Measurements from ENCODE around the gene ATP8B4.
"Not testable (repeated sequence)": the region's sequence is repeated elsewhere in the genome, so short reads cannot be mapped to it uniquely, and the experiment has no call there.

Gene ATP8B4

GRCh38 chr15:49977306-49977705 is 141.7 kb downstream of the ATP8B4 start:
- no peak for DNase-seq (ENCODE audit: extremely low read depth in 1 of 2, low read depth in 1 of 2)

- no peak for DNase-seq (ENCODE audit: extremely low read depth in 1 of 2, low read depth in 1 of 2)
Observed at GRCh38 chr15:49964551-49964950, 154.5 kb downstream of the ATP8B4 start.

- DNase-seq (ENCODE audit: extremely low read depth in 1 of 2, low read depth in 1 of 2), result no peak
Observed at GRCh38 chr15:49964061-49964460, 155.0 kb downstream of the ATP8B4 start.

- DNase-seq (ENCODE audit: extremely low read depth in 1 of 2, low read depth in 1 of 2), result not testable (repeated sequence)
Observed at GRCh38 chr15:49963033-49963772, 155.8 kb downstream of the ATP8B4 start.

- no peak for DNase-seq (ENCODE audit: extremely low read depth in 1 of 2, low read depth in 1 of 2)
Observed at GRCh38 chr15:49962044-49962602, 156.9 kb downstream of the ATP8B4 start.

GRCh38 chr15:49953421-49953820 is 165.6 kb downstream of the ATP8B4 start:
- no peak for DNase-seq (ENCODE audit: extremely low read depth in 1 of 2, low read depth in 1 of 2)

GRCh38 chr15:49946681-49947080 is 172.4 kb downstream of the ATP8B4 start:
- no peak for DNase-seq (ENCODE audit: extremely low read depth in 1 of 2, low read depth in 1 of 2)

- DNase-seq (ENCODE audit: extremely low read depth in 1 of 2, low read depth in 1 of 2), result no peak
Observed at GRCh38 chr15:49934487-49934886, 184.5 kb downstream of the ATP8B4 start.

GRCh38 chr15:49927189-49927861 is 191.7 kb downstream of the ATP8B4 start:
- DNase-seq (ENCODE audit: extremely low read depth in 1 of 2, low read depth in 1 of 2), result no peak

GRCh38 chr15:49926740-49927139 is 192.3 kb downstream of the ATP8B4 start:
- no peak for DNase-seq (ENCODE audit: extremely low read depth in 1 of 2, low read depth in 1 of 2)

GRCh38 chr15:49923671-49924070 is 195.4 kb downstream of the ATP8B4 start:
- no peak for DNase-seq (ENCODE audit: extremely low read depth in 1 of 2, low read depth in 1 of 2)

GRCh38 chr15:49919034-49919433 is 200.0 kb downstream of the ATP8B4 start:
- no peak for DNase-seq (ENCODE audit: extremely low read depth in 1 of 2, low read depth in 1 of 2)

GRCh38 chr15:49918121-49918520 is 200.9 kb downstream of the ATP8B4 start:
- no peak for DNase-seq (ENCODE audit: extremely low read depth in 1 of 2, low read depth in 1 of 2)

GRCh38 chr15:49916998-49917397 is 202.0 kb downstream of the ATP8B4 start:
- no peak for DNase-seq (ENCODE audit: extremely low read depth in 1 of 2, low read depth in 1 of 2)

GRCh38 chr15:49915822-49916221 is 203.2 kb downstream of the ATP8B4 start:
- DNase-seq (ENCODE audit: extremely low read depth in 1 of 2, low read depth in 1 of 2), result no peak

GRCh38 chr15:49908933-49909295 is 210.1 kb downstream of the ATP8B4 start:
- no peak for DNase-seq (ENCODE audit: extremely low read depth in 1 of 2, low read depth in 1 of 2)

- DNase-seq (ENCODE audit: extremely low read depth in 1 of 2, low read depth in 1 of 2), result no peak
Observed at GRCh38 chr15:49908236-49908932, 210.6 kb downstream of the ATP8B4 start.

GRCh38 chr15:49906966-49907365 is 212.1 kb downstream of the ATP8B4 start:
- DNase-seq (ENCODE audit: extremely low read depth in 1 of 2, low read depth in 1 of 2), result no peak

- DNase-seq (ENCODE audit: extremely low read depth in 1 of 2, low read depth in 1 of 2), result no peak
Observed at GRCh38 chr15:49905221-49905620, 213.8 kb downstream of the ATP8B4 start.

GRCh38 chr15:49904296-49904695 is 214.7 kb downstream of the ATP8B4 start:
- no peak for DNase-seq (ENCODE audit: extremely low read depth in 1 of 2, low read depth in 1 of 2)

- DNase-seq (ENCODE audit: extremely low read depth in 1 of 2, low read depth in 1 of 2), result no peak
Observed at GRCh38 chr15:49902685-49903501, 216.1 kb downstream of the ATP8B4 start.

All from activated CD8-positive, alpha-beta memory T cell treated with anti-CD3 and anti-CD28 coated beads for 1 hour (primary cell).